Measurements from ENCODE around the gene GAREM1. TPM values are rescaled to one million over a fixed set of nuclear protein-coding genes. Genes with fewer than 3 reads are reported as not detected.

GAREM1 gene
- total and polyA plus RNA-seq, 2 experiments from 2014 or later: 6.9 to 7.1 TPM

DNA sequence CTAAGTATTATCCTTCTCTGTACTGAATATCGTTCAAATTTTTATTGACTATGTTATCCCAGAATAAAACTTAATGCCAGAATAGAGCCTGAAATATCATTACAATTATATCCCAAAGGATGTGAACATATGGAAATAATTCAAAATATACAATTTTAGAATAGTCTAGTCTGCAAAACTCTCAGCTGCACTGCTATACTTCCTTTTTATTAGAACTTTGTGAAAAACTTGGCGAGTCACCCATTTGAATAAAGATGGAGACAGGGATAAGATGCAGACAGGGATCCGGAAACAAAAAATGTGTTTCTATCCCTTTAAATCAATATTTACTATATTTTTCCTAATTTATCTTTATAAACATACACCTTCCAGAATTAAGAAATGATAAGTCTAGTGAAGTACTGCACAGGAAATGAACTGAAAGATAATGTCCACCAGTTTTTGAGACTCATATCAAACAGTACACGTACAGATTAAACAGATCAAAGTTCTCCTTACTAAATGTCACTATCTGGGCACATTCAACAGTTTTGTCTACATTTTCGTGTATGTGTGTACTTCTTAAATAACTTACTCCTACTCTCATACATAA, 173.0 kb downstream of the GAREM1 start:
- no peaks in the 10 kb centered on the region for H3K9me2 ChIP-seq (replicated peaks; ENCODE audit: insufficient read depth)
- H3K4me3 ChIP-seq: no peak overlapping the region
- TF ChIP-seq EZH2phosphoT487 (IDR thresholded peaks at IDR 0.05; ENCODE audit: low read depth, severe bottlenecking, unreplicated experiment) (no peak), EZH2 (IDR thresholded peaks at IDR 0.05; ENCODE audit: borderline replicate concordance) (no peak)
- TF ChIP-seq, protein P1, sequence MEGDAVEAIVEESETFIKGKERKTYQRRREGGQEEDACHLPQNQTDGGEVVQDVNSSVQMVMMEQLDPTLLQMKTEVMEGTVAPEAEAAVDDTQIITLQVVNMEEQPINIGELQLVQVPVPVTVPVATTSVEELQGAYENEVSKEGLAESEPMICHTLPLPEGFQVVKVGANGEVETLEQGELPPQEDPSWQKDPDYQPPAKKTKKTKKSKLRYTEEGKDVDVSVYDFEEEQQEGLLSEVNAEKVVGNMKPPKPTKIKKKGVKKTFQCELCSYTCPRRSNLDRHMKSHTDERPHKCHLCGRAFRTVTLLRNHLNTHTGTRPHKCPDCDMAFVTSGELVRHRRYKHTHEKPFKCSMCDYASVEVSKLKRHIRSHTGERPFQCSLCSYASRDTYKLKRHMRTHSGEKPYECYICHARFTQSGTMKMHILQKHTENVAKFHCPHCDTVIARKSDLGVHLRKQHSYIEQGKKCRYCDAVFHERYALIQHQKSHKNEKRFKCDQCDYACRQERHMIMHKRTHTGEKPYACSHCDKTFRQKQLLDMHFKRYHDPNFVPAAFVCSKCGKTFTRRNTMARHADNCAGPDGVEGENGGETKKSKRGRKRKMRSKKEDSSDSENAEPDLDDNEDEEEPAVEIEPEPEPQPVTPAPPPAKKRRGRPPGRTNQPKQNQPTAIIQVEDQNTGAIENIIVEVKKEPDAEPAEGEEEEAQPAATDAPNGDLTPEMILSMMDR (IDR thresholded peaks at IDR 0.05; ENCODE audit: poor library complexity): no peak
- no peaks in the 10 kb centered on the region for H3K79me2 ChIP-seq
- peak overlapping the region; percentile 44 for H3K4me2 ChIP-seq
- H3K36me3 ChIP-seq (replicated peaks; ENCODE audit: insufficient read depth, low read depth): no peaks in the 10 kb centered on the region
- no peaks in the 10 kb centered on the region for H3K9me3 ChIP-seq (ENCODE audit: low read depth)
- DNase-seq (ENCODE audit: low spot score): no peak
- 55% methylated on average over 5 of the region's 5 CpGs for WGBS (ENCODE audit: low lambda C conversion rate, missing lambda C conversion rate)
- no peak overlapping the region for H2AFZ ChIP-seq
- no peaks in the 10 kb centered on the region for H3K4me1 ChIP-seq (ENCODE audit: insufficient read depth)
- peak overlapping the region; percentile 25 for H3K27ac ChIP-seq
- H3K27me3 ChIP-seq: no peaks in the 10 kb centered on the region
- no peaks in the 10 kb centered on the region for H4K20me1 ChIP-seq (ENCODE audit: insufficient read depth, poor library complexity, severe bottlenecking)

DNA sequence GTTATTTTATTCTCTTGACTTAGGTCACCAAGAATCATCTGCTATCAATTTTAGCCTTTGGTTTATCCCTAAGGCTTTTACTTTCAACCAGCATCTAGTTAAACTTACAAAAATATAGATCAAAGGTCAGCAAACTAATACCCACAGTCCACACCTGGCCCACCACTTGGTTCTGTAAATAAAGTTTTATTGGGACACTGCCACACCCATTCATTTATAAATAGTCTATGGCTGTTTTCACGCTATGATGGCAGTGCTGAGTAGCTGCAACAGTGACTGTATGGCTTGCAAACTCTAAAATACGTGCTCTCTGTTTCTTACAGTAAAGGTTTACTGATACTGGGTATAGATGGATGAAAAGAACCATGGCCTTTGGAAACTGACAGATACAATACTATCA, 173.8 kb downstream of the GAREM1 start:
- Histone ChIP-seq H3K4me3 (no peak overlapping the region), H2AFZ (no peak overlapping the region), H3K9me3 (ENCODE audit: low read depth) (no peaks in the 10 kb centered on the region), H3K9me2 (replicated peaks; ENCODE audit: insufficient read depth) (no peaks in the 10 kb centered on the region), H3K27ac (no peak overlapping the region), H3K27me3 (no peaks in the 10 kb centered on the region), H3K4me1 (ENCODE audit: insufficient read depth) (no peaks in the 10 kb centered on the region), H3K36me3 (replicated peaks; ENCODE audit: insufficient read depth, low read depth) (no peaks in the 10 kb centered on the region), H3K4me2 (no peak overlapping the region), H4K20me1 (ENCODE audit: insufficient read depth, poor library complexity, severe bottlenecking) (no peaks in the 10 kb centered on the region), H3K79me2 (no peaks in the 10 kb centered on the region)
- TF ChIP-seq, protein P1 (IDR thresholded peaks at IDR 0.05; ENCODE audit: poor library complexity): no peak
- no peak for TF ChIP-seq EZH2 (IDR thresholded peaks at IDR 0.05; ENCODE audit: borderline replicate concordance)
- no peak for TF ChIP-seq EZH2phosphoT487 (IDR thresholded peaks at IDR 0.05; ENCODE audit: low read depth, severe bottlenecking, unreplicated experiment)
- WGBS (ENCODE audit: low lambda C conversion rate, missing lambda C conversion rate): 81% methylated on average over 2 of the region's 2 CpGs
- no peak for DNase-seq (ENCODE audit: low spot score)

DNA sequence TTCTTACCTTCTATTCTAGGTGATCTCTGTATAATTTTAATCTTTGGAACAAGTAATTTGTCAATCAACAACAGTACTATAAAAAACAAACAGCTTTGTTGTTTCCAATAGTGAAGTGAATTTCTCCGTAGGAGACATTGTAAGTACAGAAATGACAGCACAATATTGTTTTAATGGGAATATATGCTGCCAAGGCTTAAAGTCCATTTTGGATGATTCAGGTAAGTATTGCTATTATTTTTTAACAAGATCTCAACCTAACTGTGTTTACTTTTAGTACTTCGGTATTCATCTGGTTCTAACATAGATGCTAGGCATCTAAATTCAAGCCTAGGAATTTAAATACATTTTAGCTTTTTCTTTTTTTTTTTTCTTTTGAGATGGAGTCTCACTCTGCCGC, 175.1 kb downstream of the GAREM1 start:
- Histone ChIP-seq H3K27ac (no peak overlapping the region), H4K20me1 (ENCODE audit: insufficient read depth, poor library complexity, severe bottlenecking) (no peaks in the 10 kb centered on the region), H3K4me1 (ENCODE audit: insufficient read depth) (no peaks in the 10 kb centered on the region), H3K4me2 (no peak overlapping the region), H3K9me2 (replicated peaks; ENCODE audit: insufficient read depth) (no peaks in the 10 kb centered on the region), H2AFZ (no peak overlapping the region), H3K27me3 (no peaks in the 10 kb centered on the region), H3K79me2 (no peaks in the 10 kb centered on the region), H3K36me3 (replicated peaks; ENCODE audit: insufficient read depth, low read depth) (no peaks in the 10 kb centered on the region), H3K9me3 (ENCODE audit: low read depth) (no peaks in the 10 kb centered on the region), H3K4me3 (no peak overlapping the region)
- no peak for TF ChIP-seq EZH2 (IDR thresholded peaks at IDR 0.05; ENCODE audit: borderline replicate concordance)
- TF ChIP-seq EZH2phosphoT487 (IDR thresholded peaks at IDR 0.05; ENCODE audit: low read depth, severe bottlenecking, unreplicated experiment): no peak
- TF ChIP-seq, protein P1 (IDR thresholded peaks at IDR 0.05; ENCODE audit: poor library complexity): no peak
- DNase-seq (ENCODE audit: low spot score): no peak
- WGBS (ENCODE audit: low lambda C conversion rate, missing lambda C conversion rate): 82% methylated on average over 3 of the region's 3 CpGs
